ENCODE results near the gene AP3S1. TPM values are rescaled to one million over a fixed set of nuclear protein-coding genes. Genes with fewer than 3 reads are reported as not detected.
A peak's percentile ranks its signal among the peaks of the same experiment; 100 is the strongest.
"Not testable (repeated sequence)": the region's sequence is repeated elsewhere in the genome, so short reads cannot be mapped to it uniquely, and the experiment has no call there.

The AP3S1 gene
- polyA plus RNA-seq, 2 of the 4 experiments (the other 2 are of a cell fraction): 75.7 to 103 TPM

DNA sequence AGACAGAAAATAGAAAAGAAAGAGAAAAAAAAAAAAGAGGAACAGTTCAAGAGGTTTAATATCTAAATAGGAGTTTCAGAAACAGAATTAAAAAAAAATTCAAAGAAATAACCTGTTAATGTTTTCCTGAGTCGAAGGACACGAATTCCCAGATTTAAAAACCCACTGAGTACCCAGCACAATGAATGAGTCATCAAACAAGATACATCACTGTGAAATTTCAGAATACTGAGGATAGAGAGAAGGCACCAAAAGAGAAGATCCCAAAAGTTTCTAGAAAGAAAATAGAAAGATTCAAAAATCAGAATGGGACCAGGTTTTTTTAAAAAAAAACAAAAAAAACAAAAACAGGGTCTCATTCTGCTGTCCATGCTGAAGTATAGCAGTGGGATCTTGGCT lies 34.1 kb upstream of the AP3S1 start:
- ChIA-PET CTCF (no interaction called here), POLR2A (no interaction called here)
- Histone ChIP-seq H3K27ac (no peak overlapping the region), H3K4me1 (no peaks in the 10 kb centered on the region), H3K4me2 (no peak overlapping the region), H3K4me3 (no peak overlapping the region), H3K9me3 (no peaks in the 10 kb centered on the region)
- FAIRE-seq (no peak), ATAC-seq (no peak), DNase-seq (ENCODE audit: low read depth in 1 of 2, low spot score in 1 of 2) (no peak)
- WGBS (ENCODE audit: missing lambda C conversion rate): 22% methylated on average over 2 of the region's 2 CpGs
- TF ChIP-seq RFX5 (IDR thresholded peaks at IDR 0.05): no peak
- TF ChIP-seq, protein P1, sequence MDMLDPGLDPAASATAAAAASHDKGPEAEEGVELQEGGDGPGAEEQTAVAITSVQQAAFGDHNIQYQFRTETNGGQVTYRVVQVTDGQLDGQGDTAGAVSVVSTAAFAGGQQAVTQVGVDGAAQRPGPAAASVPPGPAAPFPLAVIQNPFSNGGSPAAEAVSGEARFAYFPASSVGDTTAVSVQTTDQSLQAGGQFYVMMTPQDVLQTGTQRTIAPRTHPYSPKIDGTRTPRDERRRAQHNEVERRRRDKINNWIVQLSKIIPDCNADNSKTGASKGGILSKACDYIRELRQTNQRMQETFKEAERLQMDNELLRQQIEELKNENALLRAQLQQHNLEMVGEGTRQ (IDR thresholded peaks at IDR 0.05): no peak
- TF ChIP-seq FOSL2 (IDR thresholded peaks at IDR 0.05): no peak
- TF ChIP-seq FOSL2 (CRISPR knock-in tag; IDR thresholded peaks at IDR 0.05): peak; percentile 56

DNA sequence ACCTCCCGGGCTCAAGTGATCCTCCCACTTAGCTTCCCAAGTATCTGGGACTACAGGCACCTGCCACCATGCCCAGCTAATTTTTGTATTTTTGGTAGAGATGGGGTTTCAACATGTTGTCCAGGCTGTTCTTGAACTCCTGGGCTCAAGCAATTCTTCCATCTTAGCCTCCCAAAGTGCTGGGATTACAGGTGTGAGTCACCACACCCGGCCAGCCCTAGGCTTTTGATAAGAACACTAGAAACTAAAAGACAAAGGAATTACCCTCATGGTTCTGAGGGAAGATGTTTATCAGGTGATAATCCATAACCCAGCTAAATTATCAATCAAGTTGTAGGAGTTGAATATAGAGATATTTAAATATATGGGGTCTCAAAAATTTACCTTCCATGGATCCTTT lies 33.7 kb upstream of the AP3S1 start:
- H3K27ac ChIP-seq; CTCF ChIA-PET; DNase-seq (ENCODE audit: low read depth in 1 of 2, low spot score in 1 of 2); H3K9me3 ChIP-seq; FAIRE-seq; H3K4me3 ChIP-seq; ATAC-seq; H3K4me1 ChIP-seq; H3K4me2 ChIP-seq; POLR2A ChIA-PET: not testable (repeated sequence)
- 31% methylated on average over 2 of the region's 2 CpGs for WGBS (ENCODE audit: missing lambda C conversion rate)

DNA sequence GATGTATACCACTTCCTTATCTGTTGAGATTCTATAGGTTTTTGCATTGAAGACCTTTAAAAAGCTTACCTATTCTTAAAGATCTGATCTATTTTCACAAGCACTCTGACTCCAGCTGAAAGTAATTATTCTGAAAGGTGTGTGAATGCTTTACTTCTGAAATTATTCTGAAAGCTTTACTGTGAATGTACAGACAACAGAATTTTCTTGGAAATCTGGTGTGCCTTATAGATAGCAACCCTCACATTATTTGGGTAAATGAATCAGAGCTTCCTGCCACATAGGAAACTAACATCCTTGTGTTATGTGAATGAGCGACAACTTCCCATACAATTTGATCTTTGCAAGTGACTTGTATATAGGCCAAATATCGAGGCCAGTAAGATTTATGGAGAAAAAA lies 31.8 kb upstream of the AP3S1 start:
- no peak for DNase-seq (ENCODE audit: low read depth in 1 of 2, low spot score in 1 of 2)
- H3K27ac ChIP-seq: no peak overlapping the region
- no peaks in the 10 kb centered on the region for H3K4me1 ChIP-seq
- H3K9me3 ChIP-seq: no peaks in the 10 kb centered on the region
- no peak overlapping the region for H3K4me2 ChIP-seq
- no peak for TF ChIP-seq ZNF302 (CRISPR knock-in tag; IDR thresholded peaks at IDR 0.05)
- TF ChIP-seq HOXB5 (CRISPR knock-in tag; IDR thresholded peaks at IDR 0.05): no peak
- no peak for TF ChIP-seq KDM5A (IDR thresholded peaks at IDR 0.05)
- no peak for TF ChIP-seq FOXS1 (CRISPR knock-in tag; IDR thresholded peaks at IDR 0.05)
- TF ChIP-seq NPAS2 (CRISPR knock-in tag; IDR thresholded peaks at IDR 0.05; ENCODE audit: borderline replicate concordance): no peak
- TF ChIP-seq, protein P2, sequence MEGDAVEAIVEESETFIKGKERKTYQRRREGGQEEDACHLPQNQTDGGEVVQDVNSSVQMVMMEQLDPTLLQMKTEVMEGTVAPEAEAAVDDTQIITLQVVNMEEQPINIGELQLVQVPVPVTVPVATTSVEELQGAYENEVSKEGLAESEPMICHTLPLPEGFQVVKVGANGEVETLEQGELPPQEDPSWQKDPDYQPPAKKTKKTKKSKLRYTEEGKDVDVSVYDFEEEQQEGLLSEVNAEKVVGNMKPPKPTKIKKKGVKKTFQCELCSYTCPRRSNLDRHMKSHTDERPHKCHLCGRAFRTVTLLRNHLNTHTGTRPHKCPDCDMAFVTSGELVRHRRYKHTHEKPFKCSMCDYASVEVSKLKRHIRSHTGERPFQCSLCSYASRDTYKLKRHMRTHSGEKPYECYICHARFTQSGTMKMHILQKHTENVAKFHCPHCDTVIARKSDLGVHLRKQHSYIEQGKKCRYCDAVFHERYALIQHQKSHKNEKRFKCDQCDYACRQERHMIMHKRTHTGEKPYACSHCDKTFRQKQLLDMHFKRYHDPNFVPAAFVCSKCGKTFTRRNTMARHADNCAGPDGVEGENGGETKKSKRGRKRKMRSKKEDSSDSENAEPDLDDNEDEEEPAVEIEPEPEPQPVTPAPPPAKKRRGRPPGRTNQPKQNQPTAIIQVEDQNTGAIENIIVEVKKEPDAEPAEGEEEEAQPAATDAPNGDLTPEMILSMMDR (IDR thresholded peaks at IDR 0.05): no peak
- TF ChIP-seq, protein P3, sequence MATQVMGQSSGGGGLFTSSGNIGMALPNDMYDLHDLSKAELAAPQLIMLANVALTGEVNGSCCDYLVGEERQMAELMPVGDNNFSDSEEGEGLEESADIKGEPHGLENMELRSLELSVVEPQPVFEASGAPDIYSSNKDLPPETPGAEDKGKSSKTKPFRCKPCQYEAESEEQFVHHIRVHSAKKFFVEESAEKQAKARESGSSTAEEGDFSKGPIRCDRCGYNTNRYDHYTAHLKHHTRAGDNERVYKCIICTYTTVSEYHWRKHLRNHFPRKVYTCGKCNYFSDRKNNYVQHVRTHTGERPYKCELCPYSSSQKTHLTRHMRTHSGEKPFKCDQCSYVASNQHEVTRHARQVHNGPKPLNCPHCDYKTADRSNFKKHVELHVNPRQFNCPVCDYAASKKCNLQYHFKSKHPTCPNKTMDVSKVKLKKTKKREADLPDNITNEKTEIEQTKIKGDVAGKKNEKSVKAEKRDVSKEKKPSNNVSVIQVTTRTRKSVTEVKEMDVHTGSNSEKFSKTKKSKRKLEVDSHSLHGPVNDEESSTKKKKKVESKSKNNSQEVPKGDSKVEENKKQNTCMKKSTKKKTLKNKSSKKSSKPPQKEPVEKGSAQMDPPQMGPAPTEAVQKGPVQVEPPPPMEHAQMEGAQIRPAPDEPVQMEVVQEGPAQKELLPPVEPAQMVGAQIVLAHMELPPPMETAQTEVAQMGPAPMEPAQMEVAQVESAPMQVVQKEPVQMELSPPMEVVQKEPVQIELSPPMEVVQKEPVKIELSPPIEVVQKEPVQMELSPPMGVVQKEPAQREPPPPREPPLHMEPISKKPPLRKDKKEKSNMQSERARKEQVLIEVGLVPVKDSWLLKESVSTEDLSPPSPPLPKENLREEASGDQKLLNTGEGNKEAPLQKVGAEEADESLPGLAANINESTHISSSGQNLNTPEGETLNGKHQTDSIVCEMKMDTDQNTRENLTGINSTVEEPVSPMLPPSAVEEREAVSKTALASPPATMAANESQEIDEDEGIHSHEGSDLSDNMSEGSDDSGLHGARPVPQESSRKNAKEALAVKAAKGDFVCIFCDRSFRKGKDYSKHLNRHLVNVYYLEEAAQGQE (IDR thresholded peaks at IDR 0.05): no peak
- no peak for TF ChIP-seq RCOR1 (IDR thresholded peaks at IDR 0.05; ENCODE audit: low read depth, low read length)
- no peak for TF ChIP-seq GATA3 (IDR thresholded peaks at IDR 0.05; ENCODE audit: borderline replicate concordance)
- TF ChIP-seq FOSB (CRISPR knock-in tag; IDR thresholded peaks at IDR 0.05): no peak
- TF ChIP-seq KDM1A (IDR thresholded peaks at IDR 0.05; ENCODE audit: low read depth): no peak
- TF ChIP-seq, protein P4, sequence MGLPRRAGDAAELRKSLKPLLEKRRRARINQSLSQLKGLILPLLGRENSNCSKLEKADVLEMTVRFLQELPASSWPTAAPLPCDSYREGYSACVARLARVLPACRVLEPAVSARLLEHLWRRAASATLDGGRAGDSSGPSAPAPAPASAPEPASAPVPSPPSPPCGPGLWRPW (IDR thresholded peaks at IDR 0.05): no peak
- TF ChIP-seq CBX2 (IDR thresholded peaks at IDR 0.05; ENCODE audit: borderline replicate concordance, low read depth): no peak
- TF ChIP-seq JUN (IDR thresholded peaks at IDR 0.05): no peak
- TF ChIP-seq TP53 (CRISPR knock-in tag; IDR thresholded peaks at IDR 0.05): no peak
- TF ChIP-seq FOSL2 (IDR thresholded peaks at IDR 0.05): no peak
- no peak for TF ChIP-seq FOSL2 (CRISPR knock-in tag; IDR thresholded peaks at IDR 0.05)
- ChIA-PET CTCF (no interaction called here), POLR2A (no interaction called here)
- no peak overlapping the region for H3K4me3 ChIP-seq
- no peak for ATAC-seq
- WGBS (ENCODE audit: missing lambda C conversion rate): 43% methylated on average over 2 of the region's 2 CpGs
- FAIRE-seq: no peak

Data from A549 (cell line).